HUES48 (cell line): ENCODE data around the gene CFD.
"Not testable (repeated sequence)": the region's sequence is repeated elsewhere in the genome, so short reads cannot be mapped to it uniquely, and the experiment has no call there.

Experiments
- H3K27ac ChIP-seq: one replicate; pipeline ENCODE4 v1.7.0; 2013; ENCODE audit warnings: low read depth, low read length, inconsistent platforms
- H3K27me3 ChIP-seq: 2 replicates; pipeline ENCODE4 v1.6.1; 2013; ENCODE audit warnings: mild to moderate bottlenecking, low read length; ENCODE audit not compliant: control insufficient read depth, insufficient read depth
- H3K36me3 ChIP-seq: 2 replicates; pipeline ENCODE4 v1.6.1; 2013; ENCODE audit warnings: low read length; ENCODE audit not compliant: control insufficient read depth, insufficient read depth
- H3K4me1 ChIP-seq: 2 replicates; pipeline ENCODE4 v1.6.1; 2013; ENCODE audit warnings: mild to moderate bottlenecking, low read length; ENCODE audit not compliant: control insufficient read depth, insufficient read depth
- H3K4me3 ChIP-seq: 2 replicates; pipeline ENCODE4 v1.5.1; 2013; ENCODE audit warnings: mild to moderate bottlenecking, low read depth, low read length
- H3K9ac ChIP-seq: 2 replicates; pipeline ENCODE4 v1.6.1; 2013; ENCODE audit warnings: mild to moderate bottlenecking, low read depth, low read length, moderate library complexity
- H3K9me3 ChIP-seq: 2 replicates; pipeline ENCODE4 v1.6.1; 2013; ENCODE audit warnings: low read length; ENCODE audit not compliant: control insufficient read depth, insufficient read depth

CFD gene

GRCh38 chr19:876780-877314 lies 17.4 kb downstream of the CFD start:
- Histone ChIP-seq H3K4me1 (no peaks in the 10 kb centered on the region), H3K4me3 (no peak overlapping the region), H3K9ac (no peak overlapping the region), H3K27me3 (no peaks in the 10 kb centered on the region), H3K36me3 (peaks cover 37% of the 10 kb centered on the region), H3K27ac (no peak overlapping the region), H3K9me3 (no peaks in the 10 kb centered on the region)

- H3K4me1 ChIP-seq, result not testable (repeated sequence)
Observed at GRCh38 chr19:877992-878660, 18.7 kb downstream of the CFD start.

GRCh38 chr19:878751-879561 lies 19.5 kb downstream of the CFD start:
- not testable (repeated sequence) for H3K9me3 ChIP-seq, H3K27ac ChIP-seq, H3K27me3 ChIP-seq, H3K4me3 ChIP-seq, H3K9ac ChIP-seq, H3K4me1 ChIP-seq
- peaks cover 50% of the 10 kb centered on the region for H3K36me3 ChIP-seq

More at GRCh38 chr19:877992-878660, 18.7 kb downstream of the CFD start:
- not testable (repeated sequence) for H3K4me3 ChIP-seq, H3K27me3 ChIP-seq, H3K27ac ChIP-seq, H3K9ac ChIP-seq, H3K9me3 ChIP-seq
- peaks cover 46% of the 10 kb centered on the region for H3K36me3 ChIP-seq

GRCh38 chr19:879711-880438 lies 20.4 kb downstream of the CFD start:
- no peaks in the 10 kb centered on the region for H3K9me3 ChIP-seq
- H3K27me3 ChIP-seq, result no peaks in the 10 kb centered on the region
- no peak overlapping the region for H3K9ac ChIP-seq
- peaks cover 51% of the 10 kb centered on the region for H3K36me3 ChIP-seq
- H3K27ac ChIP-seq, result no peak overlapping the region
- H3K4me3 ChIP-seq, result no peak overlapping the region
- H3K4me1 ChIP-seq, result no peaks in the 10 kb centered on the region

- Histone ChIP-seq H3K36me3 (peaks cover 49% of the 10 kb centered on the region), H3K27ac (no peak overlapping the region), H3K9ac (no peak overlapping the region), H3K4me1 (no peaks in the 10 kb centered on the region), H3K27me3 (no peaks in the 10 kb centered on the region), H3K9me3 (no peaks in the 10 kb centered on the region), H3K4me3 (no peak overlapping the region)
Observed at GRCh38 chr19:881385-882071, 22.1 kb downstream of the CFD start.

- no peak overlapping the region for H3K27ac ChIP-seq
- H3K4me1 ChIP-seq, result no peaks in the 10 kb centered on the region
- peaks cover 48% of the 10 kb centered on the region for H3K36me3 ChIP-seq
- H3K9ac ChIP-seq, result no peak overlapping the region
- H3K27me3 ChIP-seq, result no peaks in the 10 kb centered on the region
- H3K4me3 ChIP-seq, result no peak overlapping the region
- H3K9me3 ChIP-seq, result no peaks in the 10 kb centered on the region
Observed at GRCh38 chr19:882871-883497, 23.5 kb downstream of the CFD start.

- Histone ChIP-seq H3K9me3 (no peaks in the 10 kb centered on the region), H3K9ac (no peak overlapping the region), H3K4me1 (no peaks in the 10 kb centered on the region), H3K27me3 (no peaks in the 10 kb centered on the region), H3K27ac (no peak overlapping the region), H3K4me3 (no peak overlapping the region), H3K36me3 (peaks cover 52% of the 10 kb centered on the region)
Observed at GRCh38 chr19:883661-884211, 24.3 kb downstream of the CFD start.

- H3K4me1 ChIP-seq, result no peaks in the 10 kb centered on the region
- no peaks in the 10 kb centered on the region for H3K9me3 ChIP-seq
- no peak overlapping the region for H3K27ac ChIP-seq
- H3K36me3 ChIP-seq, result peaks cover 60% of the 10 kb centered on the region
- H3K9ac ChIP-seq, result no peak overlapping the region
- no peak overlapping the region for H3K4me3 ChIP-seq
- no peaks in the 10 kb centered on the region for H3K27me3 ChIP-seq
Observed at GRCh38 chr19:884420-885211, 25.2 kb downstream of the CFD start.

- Histone ChIP-seq H3K27ac (no peak overlapping the region), H3K4me3 (no peak overlapping the region), H3K4me1 (no peaks in the 10 kb centered on the region), H3K9ac (no peak overlapping the region), H3K9me3 (no peaks in the 10 kb centered on the region), H3K36me3 (peaks cover 70% of the 10 kb centered on the region), H3K27me3 (no peaks in the 10 kb centered on the region)
Observed at GRCh38 chr19:885536-886224, 26.2 kb downstream of the CFD start.
